ENCODE results near the gene RALY.

RALY gene

DNA sequence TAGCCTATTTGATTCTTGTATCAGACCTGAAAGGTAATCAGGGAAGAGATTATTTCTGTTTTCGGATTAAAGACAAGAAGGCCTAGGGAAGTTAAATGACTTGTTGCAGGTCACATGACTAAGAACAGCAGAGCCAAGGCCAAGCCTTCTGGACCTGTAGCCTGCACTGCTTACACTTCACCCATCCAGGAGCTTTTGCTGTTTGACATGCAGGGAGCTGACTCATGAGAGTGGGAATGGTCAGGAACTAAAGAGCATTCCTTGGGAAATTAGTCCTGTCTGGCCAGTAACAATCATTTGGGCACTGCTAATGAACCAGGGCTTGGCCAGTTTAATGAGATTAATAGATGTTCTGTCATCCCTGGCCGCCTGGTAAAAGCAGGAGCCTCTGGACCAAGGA is 71.5 kb downstream of the RALY start:
- Histone ChIP-seq H3K9me2 (replicated peaks; ENCODE audit: control insufficient read depth, low read length) (no peaks in the 10 kb centered on the region), H3K4me1 (ENCODE audit: control insufficient read depth, low read length) (peaks cover 6% of the 10 kb centered on the region; the same call in 1 of the 2 replicates), H3K9me3 (ENCODE audit: control insufficient read depth, insufficient read depth, low read length) (no peaks in the 10 kb centered on the region), H3K27ac (ENCODE audit: low read depth, low read length) (no peak overlapping the region), H3K79me2 (ENCODE audit: control insufficient read depth, low read length) (peaks cover 53% of the 10 kb centered on the region), H3K4me3 (ENCODE audit: low read length) (no peak overlapping the region), H3K27me3 (ENCODE audit: control insufficient read depth, low read length) (no peaks in the 10 kb centered on the region), H3K4me2 (ENCODE audit: low read length) (no peak overlapping the region), H3K36me3 (ENCODE audit: control insufficient read depth, low read length) (peaks cover 21% of the 10 kb centered on the region), H4K20me1 (ENCODE audit: control insufficient read depth, insufficient read depth, low read depth, low read length) (peaks cover 24% of the 10 kb centered on the region), H3F3A (ENCODE audit: control insufficient read depth, insufficient read depth) (no peaks in the 10 kb centered on the region)
- no peak for TF ChIP-seq CTCF (IDR thresholded peaks at IDR 0.05; ENCODE audit: low read depth, low read length, poor library complexity, severe bottlenecking)
- TF ChIP-seq EZH2phosphoT487 (IDR thresholded peaks at IDR 0.05; ENCODE audit: borderline replicate concordance, low read length): no peak

GRCh38 chr20:34066476-34067090 is 72.9 kb downstream of the RALY start:
- no peak overlapping the region for H3K4me3 ChIP-seq (ENCODE audit: low read length)
- H3K4me2 ChIP-seq (ENCODE audit: low read length): no peak overlapping the region
- H3K9me2 ChIP-seq (replicated peaks; ENCODE audit: control insufficient read depth, low read length): no peaks in the 10 kb centered on the region
- peaks cover 22% of the 10 kb centered on the region for H3K36me3 ChIP-seq (ENCODE audit: control insufficient read depth, low read length)
- H3K27ac ChIP-seq (ENCODE audit: low read depth, low read length): no peak overlapping the region
- peaks cover 50% of the 10 kb centered on the region for H3K79me2 ChIP-seq (ENCODE audit: control insufficient read depth, low read length)
- H3K9me3 ChIP-seq (ENCODE audit: control insufficient read depth, insufficient read depth, low read length): no peaks in the 10 kb centered on the region
- no peaks in the 10 kb centered on the region for H3K27me3 ChIP-seq (ENCODE audit: control insufficient read depth, low read length)
- H4K20me1 ChIP-seq (ENCODE audit: control insufficient read depth, insufficient read depth, low read depth, low read length): peaks cover 12% of the 10 kb centered on the region
- no peaks in the 10 kb centered on the region for H3F3A ChIP-seq (ENCODE audit: control insufficient read depth, insufficient read depth)
- TF ChIP-seq EZH2phosphoT487 (IDR thresholded peaks at IDR 0.05; ENCODE audit: borderline replicate concordance, low read length) (no peak), CTCF (IDR thresholded peaks at IDR 0.05; ENCODE audit: low read depth, low read length, poor library complexity, severe bottlenecking) (no peak)
- H3K4me1 ChIP-seq (ENCODE audit: control insufficient read depth, low read length): peaks cover 6% of the 10 kb centered on the region; the same call in 1 of the 2 replicates

- H3K79me2 ChIP-seq (ENCODE audit: control insufficient read depth, low read length): peaks cover 47% of the 10 kb centered on the region
- peaks cover 6% of the 10 kb centered on the region; the same call in 1 of the 2 replicates for H3K4me1 ChIP-seq (ENCODE audit: control insufficient read depth, low read length)
- peaks cover 28% of the 10 kb centered on the region for H3K36me3 ChIP-seq (ENCODE audit: control insufficient read depth, low read length)
- no peaks in the 10 kb centered on the region for H3F3A ChIP-seq (ENCODE audit: control insufficient read depth, insufficient read depth)
- TF ChIP-seq CTCF (IDR thresholded peaks at IDR 0.05; ENCODE audit: low read depth, low read length, poor library complexity, severe bottlenecking): no peak
- no peak for TF ChIP-seq EZH2phosphoT487 (IDR thresholded peaks at IDR 0.05; ENCODE audit: borderline replicate concordance, low read length)
- peaks cover 1% of the 10 kb centered on the region for H4K20me1 ChIP-seq (ENCODE audit: control insufficient read depth, insufficient read depth, low read depth, low read length)
- H3K27me3 ChIP-seq (ENCODE audit: control insufficient read depth, low read length): no peaks in the 10 kb centered on the region
- H3K9me2 ChIP-seq (replicated peaks; ENCODE audit: control insufficient read depth, low read length): no peaks in the 10 kb centered on the region
- H3K4me3 ChIP-seq (ENCODE audit: low read length): no peak overlapping the region
- no peaks in the 10 kb centered on the region for H3K9me3 ChIP-seq (ENCODE audit: control insufficient read depth, insufficient read depth, low read length)
- no peak overlapping the region for H3K27ac ChIP-seq (ENCODE audit: low read depth, low read length)
- no peak overlapping the region for H3K4me2 ChIP-seq (ENCODE audit: low read length)
Observed at GRCh38 chr20:34068001-34068400, 74.3 kb downstream of the RALY start.

All from DOHH2 (cell line).